PC-9 (cell line): ENCODE data around the gene PTPN20. TPM values are rescaled to one million over a fixed set of nuclear protein-coding genes. Genes with fewer than 3 reads are reported as not detected.
"Not testable (repeated sequence)": the region's sequence is repeated elsewhere in the genome, so short reads cannot be mapped to it uniquely, and the experiment has no call there.

ENCODE experiments used
- BruUV-seq: library from RNA; stranded (reverse); fragments of 400-500 nt; replicated peaks from 2 replicates; lab custom pipeline; 2021; lab: Mats Ljungman, UMichigan
- CTCF ChIA-PET: fragments of 300-600 bp; sonication (Branson Sonifier 250); formaldehyde crosslinking; loops from one replicate; lab custom pipeline; 2022; ENCODE audit warnings: antibody characterized with exemption; lab: Charles Lee
- POLR2A ChIA-PET: fragments of 300-600 bp; sonication (Branson Sonifier 250); formaldehyde crosslinking; loops from one replicate; lab custom pipeline; 2022; ENCODE audit warnings: antibody characterized with exemption; ENCODE audit not compliant: unreplicated experiment; lab: Charles Lee
- DNase-seq, 2 experiments: peaks; one replicate each; pipeline versions ENCODE4 v3.0.0 to v3.0.0-alpha.2; 2015 to 2022; ENCODE audit warnings: mixed read lengths in 1 of 2
- H2AFZ ChIP-seq: fragments of 200-600 bp; sonication (generic); 2 replicates; pipeline ENCODE4 v1.8.1; 2017; ENCODE audit warnings: antibody characterized with exemption
- H3F3A ChIP-seq: fragments of 200-600 bp; sonication (generic); 2 replicates; pipeline ENCODE4 v1.8.1; 2017; ENCODE audit warnings: antibody characterized with exemption, mild to moderate bottlenecking, low read depth; ENCODE audit not compliant: insufficient read depth
- H3K27ac ChIP-seq: fragments of 200-600 bp; sonication (generic); 2 replicates; pipeline ENCODE4 v1.6.1; 2016; ENCODE audit warnings: mixed run types
- H3K27me3 ChIP-seq: fragments of 200-600 bp; sonication (generic); 2 replicates; pipeline ENCODE4 v1.6.1; 2016; ENCODE audit warnings: low read depth, mixed run types; ENCODE audit not compliant: insufficient read depth
- H3K36me3 ChIP-seq: fragments of 200-600 bp; sonication (generic); 2 replicates; pipeline ENCODE4 v1.6.1; 2016; ENCODE audit warnings: low read depth, mixed run types
- H3K4me1 ChIP-seq: fragments of 200-600 bp; sonication (generic); replicated peaks from 2 replicates; pipeline ENCODE4 v1.6.1; 2016; ENCODE audit warnings: mixed run types; ENCODE audit not compliant: insufficient read depth
- H3K4me2 ChIP-seq: fragments of 200-600 bp; sonication (generic); 2 replicates; pipeline ENCODE4 v1.6.1; 2017; ENCODE audit warnings: mixed run types
- H3K4me3 ChIP-seq: fragments of 200-600 bp; sonication (generic); 2 replicates; pipeline ENCODE4 v1.6.1; 2016; ENCODE audit warnings: mixed run types
- H3K79me2 ChIP-seq: fragments of 200-600 bp; sonication (generic); 2 replicates; pipeline ENCODE4 v1.6.1; 2017; ENCODE audit warnings: low read depth, mixed run types
- H3K9me2 ChIP-seq: fragments of 200-600 bp; sonication (generic); 2 replicates; pipeline ENCODE4 v1.8.1; 2017; ENCODE audit warnings: mild to moderate bottlenecking; ENCODE audit not compliant: insufficient read depth
- H3K9me3 ChIP-seq: fragments of 200-600 bp; sonication (generic); 2 replicates; pipeline ENCODE4 v1.8.1; 2016; ENCODE audit warnings: low read depth; ENCODE audit not compliant: insufficient read depth
- H4K20me1 ChIP-seq: fragments of 200-600 bp; sonication (generic); 2 replicates; pipeline ENCODE4 v1.8.1; 2017; ENCODE audit not compliant: insufficient read depth
- intact Hi-C: fragments of 100-400 bp; cut with micrococcal nuclease; formaldehyde crosslinking; loops from one replicate; pipeline ENCODE4 v1.10.0; 2022; ENCODE audit not compliant: unreplicated experiment
- total RNA-seq: library from RNA; stranded (reverse); gene quantifications from 2 replicates; pipeline ENCODE4 v1.2.3, GENCODE V29; 2021

The PTPN20 gene
- total RNA-seq, 1 experiment from 2014 or later: 19.1 TPM

DNA sequence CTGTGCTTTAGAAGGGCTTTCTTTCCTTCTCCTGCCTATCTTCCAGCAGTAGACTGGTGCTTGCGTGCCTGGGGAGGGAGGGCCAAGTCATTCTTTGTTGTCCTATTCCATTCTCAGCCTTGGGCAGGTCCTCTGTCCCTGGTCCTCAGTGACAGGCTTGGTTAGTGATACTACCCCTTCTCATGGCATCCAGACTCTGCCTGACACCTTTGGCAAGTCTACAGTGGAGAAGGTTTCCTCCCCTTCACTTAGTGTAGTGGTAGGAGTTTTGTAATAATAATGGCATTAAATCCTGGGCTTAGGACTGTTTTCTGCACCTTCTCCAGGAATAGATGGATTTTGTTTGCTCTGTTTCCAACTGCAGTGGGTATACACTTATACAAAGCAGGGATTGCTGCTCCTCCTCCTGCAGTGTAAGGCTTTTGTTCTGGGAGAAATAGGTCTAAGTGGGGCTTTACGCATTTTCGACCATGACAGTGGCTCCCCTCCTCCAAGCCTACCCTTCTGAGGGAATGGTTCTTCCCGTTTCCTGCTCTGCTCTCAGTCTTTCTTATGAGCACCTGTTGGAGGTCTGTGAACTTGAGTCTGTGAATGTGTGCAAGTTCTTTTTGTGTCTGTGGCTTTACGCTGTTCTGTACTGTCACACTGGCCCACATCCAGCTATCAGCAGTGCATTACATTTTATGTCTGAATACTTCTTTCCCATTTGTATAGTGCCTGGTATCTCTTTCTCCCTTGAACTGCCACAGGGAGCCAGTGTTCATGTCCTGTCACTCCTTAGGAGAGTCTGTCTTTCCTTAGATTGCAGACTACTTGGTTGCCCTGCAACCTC is 37.7 kb downstream of the PTPN20 start:
- H4K20me1 ChIP-seq, H3F3A ChIP-seq, H3K4me3 ChIP-seq, H3K27ac ChIP-seq, CTCF ChIA-PET, H3K79me2 ChIP-seq, H3K9me2 ChIP-seq, H3K36me3 ChIP-seq, intact Hi-C loops, H3K4me2 ChIP-seq, BruUV-seq, H3K9me3 ChIP-seq, DNase-seq, H3K27me3 ChIP-seq, POLR2A ChIA-PET, H2AFZ ChIP-seq, H3K4me1 ChIP-seq: not testable (repeated sequence)

DNA sequence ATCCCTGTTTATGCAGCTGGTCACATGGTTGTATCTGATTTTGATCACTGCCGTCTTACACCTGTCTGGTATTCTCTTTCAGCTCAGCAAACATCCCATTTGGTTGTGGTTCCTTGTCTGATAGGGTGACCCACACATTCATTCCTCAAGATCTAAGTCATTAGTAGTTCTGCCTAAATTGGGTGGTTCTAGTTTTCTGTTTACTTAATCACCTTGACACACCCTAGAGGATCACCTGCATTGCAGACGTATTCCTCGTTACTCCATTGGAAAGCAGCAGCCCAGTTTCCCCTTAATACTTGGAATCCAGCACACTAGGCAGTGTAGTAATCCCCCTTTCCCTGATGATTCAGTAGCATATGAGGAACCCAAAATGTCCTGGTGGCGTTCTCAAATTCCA is 41.3 kb downstream of the PTPN20 start:
- BruUV-seq, H3K4me1 ChIP-seq, intact Hi-C loops, POLR2A ChIA-PET, H3K4me3 ChIP-seq, CTCF ChIA-PET, H3K79me2 ChIP-seq, H3K27ac ChIP-seq, H3K9me3 ChIP-seq, H3K27me3 ChIP-seq, H3K36me3 ChIP-seq, H4K20me1 ChIP-seq, H3F3A ChIP-seq, H3K9me2 ChIP-seq, H2AFZ ChIP-seq: not testable (repeated sequence)
- peak; percentile 28 to 72 for DNase-seq
- H3K4me2 ChIP-seq: peak overlapping the region; percentile 26; the same call in 1 of the 2 replicates

DNA sequence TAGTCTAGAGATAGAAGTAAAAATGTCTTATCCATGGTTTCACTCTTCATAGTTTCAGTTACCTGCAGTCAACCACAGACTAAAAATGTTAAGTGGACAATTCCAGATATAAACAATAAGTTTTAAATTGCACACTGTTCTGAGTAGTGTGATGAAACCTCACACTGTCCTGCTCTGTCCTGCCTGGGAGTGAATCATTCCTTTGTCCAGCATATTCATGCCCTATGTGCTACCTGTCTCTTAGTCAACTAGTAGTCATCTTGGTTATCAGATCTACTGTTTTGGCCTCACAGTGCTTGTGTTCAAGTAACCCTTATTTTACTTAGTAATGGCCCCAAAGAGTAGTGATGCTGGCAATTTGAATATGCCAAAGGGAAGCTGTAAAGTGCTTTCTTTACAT is 49.5 kb downstream of the PTPN20 start:
- H3K4me3 ChIP-seq, H3K79me2 ChIP-seq, H3K9me3 ChIP-seq, H3K4me1 ChIP-seq, DNase-seq, H3K4me2 ChIP-seq, H4K20me1 ChIP-seq, H3F3A ChIP-seq, BruUV-seq, CTCF ChIA-PET, H2AFZ ChIP-seq, POLR2A ChIA-PET, H3K27me3 ChIP-seq, H3K36me3 ChIP-seq, H3K9me2 ChIP-seq, intact Hi-C loops: not testable (repeated sequence)
- peak overlapping the region; percentile 54; the same call in 1 of the 2 replicates for H3K27ac ChIP-seq

DNA sequence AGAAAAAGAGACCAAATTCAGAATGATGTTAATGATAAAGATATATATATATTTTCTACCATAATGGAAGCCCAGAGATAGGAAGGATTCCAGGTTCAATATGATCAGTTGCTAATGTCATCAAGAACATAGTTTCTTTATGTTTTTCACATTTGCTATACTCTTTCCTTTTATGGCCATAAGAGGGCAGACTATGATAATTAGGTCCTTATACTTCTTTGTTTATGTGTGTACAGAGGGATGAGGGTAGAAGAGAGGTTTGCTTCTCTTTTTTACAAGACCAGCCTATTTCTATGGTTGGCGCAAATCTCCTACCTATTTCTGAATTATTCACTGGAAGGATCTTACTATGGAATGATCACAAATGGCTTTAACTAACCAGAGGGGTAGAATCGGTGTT is 52.1 kb downstream of the PTPN20 start:
- H3K79me2 ChIP-seq, POLR2A ChIA-PET, H3F3A ChIP-seq, H3K4me1 ChIP-seq, H3K9me2 ChIP-seq, H3K36me3 ChIP-seq, intact Hi-C loops, H3K4me3 ChIP-seq, H3K9me3 ChIP-seq, CTCF ChIA-PET, H3K27me3 ChIP-seq, H4K20me1 ChIP-seq, DNase-seq, H2AFZ ChIP-seq, H3K27ac ChIP-seq, H3K4me2 ChIP-seq, BruUV-seq: not testable (repeated sequence)

DNA sequence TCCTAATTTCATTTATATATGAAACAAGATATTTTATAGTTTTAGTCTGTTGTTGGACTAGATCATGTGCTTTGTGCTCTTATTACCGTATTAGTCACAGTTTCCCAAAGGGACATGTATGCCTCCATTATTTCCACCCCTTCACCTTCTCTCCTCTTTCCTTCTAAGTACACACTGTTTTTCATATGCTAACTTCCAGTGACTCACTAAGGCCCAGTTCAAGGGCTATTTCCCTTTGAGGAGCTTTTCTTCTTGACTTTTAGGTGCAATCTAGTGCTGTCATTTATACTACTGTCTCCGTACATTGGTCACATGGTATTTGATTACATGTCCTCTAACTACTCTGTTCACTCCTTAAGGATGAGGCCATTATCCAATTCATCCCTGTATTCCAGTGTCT is 55.8 kb downstream of the PTPN20 start:
- H3K9me2 ChIP-seq, CTCF ChIA-PET, H3K27ac ChIP-seq, H3K4me1 ChIP-seq, intact Hi-C loops, H3K36me3 ChIP-seq, H2AFZ ChIP-seq, POLR2A ChIA-PET, H3K9me3 ChIP-seq, H3K79me2 ChIP-seq, H3K27me3 ChIP-seq, BruUV-seq, H3F3A ChIP-seq, H3K4me3 ChIP-seq, H3K4me2 ChIP-seq, H4K20me1 ChIP-seq, DNase-seq: not testable (repeated sequence)

DNA sequence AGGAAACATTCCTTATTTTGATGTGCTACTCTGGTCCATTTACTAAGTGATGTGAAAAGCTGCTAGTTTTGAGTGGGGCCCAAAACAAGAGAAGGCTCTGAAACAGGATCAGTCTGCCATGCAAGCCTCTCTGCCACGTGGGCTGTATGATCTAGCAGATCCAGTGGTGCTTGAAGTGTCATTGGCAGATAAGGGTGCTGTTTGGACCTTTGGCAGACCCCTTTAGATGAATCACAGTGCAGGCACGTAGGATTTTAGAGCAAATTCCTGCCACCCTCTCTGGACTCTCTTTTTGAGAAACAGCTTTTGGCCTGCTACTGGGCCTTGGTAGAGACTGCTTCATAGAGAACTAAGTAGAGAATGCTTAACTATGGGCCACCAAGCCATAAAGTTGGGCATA is 69.0 kb downstream of the PTPN20 start:
- H3K36me3 ChIP-seq, DNase-seq, H4K20me1 ChIP-seq, CTCF ChIA-PET, H3K4me3 ChIP-seq, H3K9me2 ChIP-seq, H3K4me2 ChIP-seq, H3K27ac ChIP-seq, POLR2A ChIA-PET, H2AFZ ChIP-seq, H3F3A ChIP-seq, intact Hi-C loops, H3K27me3 ChIP-seq, H3K79me2 ChIP-seq, H3K4me1 ChIP-seq, BruUV-seq, H3K9me3 ChIP-seq: not testable (repeated sequence)

DNA sequence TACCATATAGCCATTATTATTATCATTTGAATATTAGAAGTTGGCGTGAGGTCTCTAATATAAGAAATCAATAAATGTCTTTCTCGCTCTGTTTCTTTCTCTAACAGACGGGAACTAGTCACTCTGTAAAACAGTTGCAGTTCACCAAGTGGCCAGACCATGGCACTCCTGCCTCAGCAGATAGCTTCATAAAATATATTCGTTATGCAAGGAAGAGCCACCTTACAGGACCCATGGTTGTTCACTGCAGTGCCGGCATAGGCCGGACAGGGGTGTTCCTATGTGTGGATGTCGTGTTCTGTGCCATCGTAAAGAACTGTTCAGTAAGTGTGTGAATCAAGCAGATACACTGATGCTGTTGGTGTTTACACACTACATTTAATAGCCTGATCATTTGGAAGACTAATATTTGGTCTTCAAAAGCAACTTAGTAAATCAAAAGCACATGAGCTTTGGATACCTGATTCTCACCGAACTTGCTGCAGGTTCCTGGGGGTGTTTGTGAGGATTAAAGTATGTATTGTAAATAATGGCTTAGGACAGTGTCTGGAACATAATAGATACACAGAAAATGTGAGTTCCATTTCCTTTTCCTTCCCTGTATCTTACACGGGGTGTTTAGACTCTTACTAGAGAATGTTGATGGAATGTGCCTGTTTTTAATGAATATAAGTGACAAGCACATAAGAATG is 76.2 kb downstream of the PTPN20 start:
- H3F3A ChIP-seq, H4K20me1 ChIP-seq, H3K4me3 ChIP-seq, H3K36me3 ChIP-seq, CTCF ChIA-PET, DNase-seq, POLR2A ChIA-PET, H3K27ac ChIP-seq, H2AFZ ChIP-seq, H3K4me2 ChIP-seq, H3K9me2 ChIP-seq, H3K9me3 ChIP-seq, H3K27me3 ChIP-seq, intact Hi-C loops, H3K4me1 ChIP-seq, BruUV-seq, H3K79me2 ChIP-seq: not testable (repeated sequence)
